ENCODE measurements around the gene CRB3.

GRCh38 chr19:6429419-6430221, 34.5 kb upstream of the CRB3 start:
- TF ChIP-seq CTCF (conservative IDR thresholded peaks at IDR 0.05; ENCODE audit: low read length), result 0 out of 2 replicates have a peak, but pooled peaks have one; percentile 13
- TF ChIP-seq EZH2phosphoT487 (IDR thresholded peaks at IDR 0.05; ENCODE audit: borderline replicate concordance, low read depth, low read length), result no peak

Measured in OCI-LY7 (cell line).